GM18951 (cell line): ENCODE measurements around the gene CACNA1B.

ENCODE experiments used
- POLR2A ChIP-seq: IDR thresholded peaks from 4 replicates; pipeline ENCODE4 v1.6.1; 2011; ENCODE audit warnings: mild to moderate bottlenecking; ENCODE audit not compliant: insufficient read length, insufficient read depth; ENCODE audit errors: extremely low read depth
- in situ Hi-C: fragments of 300-500 bp; cut with MboI; formaldehyde crosslinking; loops from one replicate; pipeline ENCODE4 v1.12.0; 2022; ENCODE audit warnings: low sequenced_read_pairs, mixed read lengths, inconsistent platforms; ENCODE audit not compliant: unreplicated experiment

The CACNA1B gene

GRCh38 chr9:138062196-138062595 lies 184.6 kb downstream of the CACNA1B start:
- no peak for TF ChIP-seq POLR2A
- in situ Hi-C loops, result no loop called here

- in situ Hi-C loops, result no loop called here
- no peak for TF ChIP-seq POLR2A
These were observed 185.5 kb downstream of the CACNA1B start for GRCh38 chr9:138063033-138063432.

- in situ Hi-C loops, result no loop called here
These were observed 186.2 kb downstream of the CACNA1B start for GRCh38 chr9:138063785-138064184.

GRCh38 chr9:138064547-138064946 lies 187.0 kb downstream of the CACNA1B start:
- no peak for TF ChIP-seq POLR2A
- in situ Hi-C loops, result no loop called here

More at GRCh38 chr9:138063785-138064184, 186.2 kb downstream of the CACNA1B start:
- no peak for TF ChIP-seq POLR2A

GRCh38 chr9:138065287-138065686 lies 187.7 kb downstream of the CACNA1B start:
- in situ Hi-C loops, result no loop called here
- no peak for TF ChIP-seq POLR2A

- no peak for TF ChIP-seq POLR2A
- in situ Hi-C loops, result no loop called here
These were observed 188.5 kb downstream of the CACNA1B start for GRCh38 chr9:138066049-138066448.

GRCh38 chr9:138067613-138068367 lies 190.2 kb downstream of the CACNA1B start:
- in situ Hi-C loops, result no loop called here
- TF ChIP-seq POLR2A, result no peak

- no peak for TF ChIP-seq POLR2A
- in situ Hi-C loops, result no loop called here
These were observed 191.0 kb downstream of the CACNA1B start for GRCh38 chr9:138068601-138069035.

- in situ Hi-C loops, result no loop called here
- no peak for TF ChIP-seq POLR2A
These were observed 192.3 kb downstream of the CACNA1B start for GRCh38 chr9:138069731-138070456.

GRCh38 chr9:138070815-138071214 lies 193.2 kb downstream of the CACNA1B start:
- in situ Hi-C loops, result no loop called here
- TF ChIP-seq POLR2A, result no peak

GRCh38 chr9:138071292-138071691 lies 193.7 kb downstream of the CACNA1B start:
- TF ChIP-seq POLR2A, result no peak
- in situ Hi-C loops, result no loop called here

- TF ChIP-seq POLR2A, result no peak
These were observed 194.1 kb downstream of the CACNA1B start for GRCh38 chr9:138071731-138072130.

GRCh38 chr9:138072161-138072842 lies 194.7 kb downstream of the CACNA1B start:
- TF ChIP-seq POLR2A, result no peak

More at GRCh38 chr9:138071731-138072130, 194.1 kb downstream of the CACNA1B start:
- in situ Hi-C loops, result no loop called here

GRCh38 chr9:138072897-138073296 lies 195.3 kb downstream of the CACNA1B start:
- TF ChIP-seq POLR2A, result no peak
- in situ Hi-C loops, result no loop called here

More at GRCh38 chr9:138072161-138072842, 194.7 kb downstream of the CACNA1B start:
- in situ Hi-C loops, result no loop called here

GRCh38 chr9:138073408-138073807 lies 195.8 kb downstream of the CACNA1B start:
- in situ Hi-C loops, result no loop called here

More at GRCh38 chr9:138073408-138073807, 195.8 kb downstream of the CACNA1B start:
- no peak for TF ChIP-seq POLR2A
